Stomach smooth muscle (tissue), 2 donors: ENCODE measurements around the gene ARFRP1.
"Not testable (repeated sequence)": the region's sequence is repeated elsewhere in the genome, so short reads cannot be mapped to it uniquely, and the experiment has no call there.

Source experiments
- H3K27ac ChIP-seq: one replicate; pipeline ENCODE4 v1.7.0; 2013; ENCODE audit warnings: mild to moderate bottlenecking, low read length, inconsistent platforms
- H3K27me3 ChIP-seq, 2 donors: one replicate each; pipeline ENCODE4 v1.7.0; 2013; ENCODE audit warnings: low read length in 2 of 2; ENCODE audit not compliant: insufficient read depth in 2 of 2, control insufficient read depth in 1 of 2
- H3K36me3 ChIP-seq, 2 donors: one replicate each; pipeline ENCODE4 v1.7.0; 2013; ENCODE audit warnings: low read length in 2 of 2; ENCODE audit not compliant: control insufficient read depth in 2 of 2, insufficient read depth in 2 of 2
- H3K4me1 ChIP-seq: one replicate; pipeline ENCODE4 v1.7.0; 2013; ENCODE audit warnings: low read length; ENCODE audit not compliant: control insufficient read depth, insufficient read depth
- H3K4me3 ChIP-seq, 2 donors: one replicate each; pipeline ENCODE4 v1.7.0; 2013; ENCODE audit warnings: low read length in 2 of 2
- H3K9ac ChIP-seq, 2 donors: one replicate each; pipeline ENCODE4 v1.7.0; 2013; ENCODE audit warnings: low read length in 2 of 2, mild to moderate bottlenecking in 1 of 2
- H3K9me3 ChIP-seq, 2 donors: one replicate each; pipeline ENCODE4 v1.7.0; 2013; ENCODE audit warnings: low read length in 2 of 2; ENCODE audit not compliant: control insufficient read depth in 2 of 2
- donor health status: healthy.
- donor health status: Pancreatic carcinoma.

The ARFRP1 gene

DNA sequence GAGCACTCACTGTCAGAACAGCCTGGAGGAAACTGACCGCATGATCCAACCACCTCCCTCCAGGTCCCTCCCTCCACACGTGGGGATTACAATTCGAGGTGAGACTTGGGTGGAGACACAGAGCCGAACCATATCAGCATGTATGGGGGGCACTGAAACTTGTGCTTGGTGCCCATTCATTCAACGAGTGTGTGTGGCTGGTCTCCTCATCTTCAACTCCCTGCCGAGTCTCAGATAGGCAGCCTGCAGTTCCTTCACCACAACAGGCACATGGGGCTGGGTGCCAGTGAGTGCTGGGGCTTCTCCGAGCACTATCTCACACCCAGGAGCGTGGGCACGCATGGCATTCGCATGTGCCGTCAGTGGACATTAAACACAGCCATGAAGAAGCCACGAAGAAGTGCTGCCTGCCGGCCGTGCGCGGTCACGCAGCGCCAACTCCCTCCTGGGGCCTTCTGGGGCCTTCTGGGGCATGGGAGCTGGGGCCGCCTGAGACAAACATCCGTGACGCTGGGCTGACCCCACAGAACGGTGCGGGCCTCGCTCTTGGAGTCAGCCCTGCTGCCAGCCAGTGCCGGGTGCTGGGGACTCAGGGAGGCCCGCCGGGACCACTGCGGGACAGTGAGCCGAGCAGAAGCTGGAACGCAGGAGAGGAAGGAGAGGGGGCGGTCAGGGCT lies 50.4 kb downstream of the ARFRP1 start:
- Histone ChIP-seq H3K27ac (peak overlapping the region; percentile 86), H3K9ac (peak overlapping the region; percentile 92 to 93), H3K4me3 (peak overlapping the region; percentile 83 to 93), H3K4me1 (peaks cover 28% of the 10 kb centered on the region), H3K9me3 (no peaks in the 10 kb centered on the region), H3K27me3 (peaks cover 0 to 2% of the 10 kb centered on the region in 2 donors), H3K36me3 (peaks cover 7 to 9% of the 10 kb centered on the region in 2 donors)

- Histone ChIP-seq H3K9ac (no peak overlapping the region), H3K4me3 (no peak overlapping the region), H3K36me3 (peaks cover 3 to 6% of the 10 kb centered on the region in 2 donors), H3K9me3 (no peaks in the 10 kb centered on the region), H3K27me3 (peaks cover 0 to 9% of the 10 kb centered on the region in 2 donors), H3K4me1 (peaks cover 38% of the 10 kb centered on the region), H3K27ac (no peak overlapping the region)
These were observed 51.3 kb downstream of the ARFRP1 start for GRCh38 chr20:63656451-63656850.

DNA sequence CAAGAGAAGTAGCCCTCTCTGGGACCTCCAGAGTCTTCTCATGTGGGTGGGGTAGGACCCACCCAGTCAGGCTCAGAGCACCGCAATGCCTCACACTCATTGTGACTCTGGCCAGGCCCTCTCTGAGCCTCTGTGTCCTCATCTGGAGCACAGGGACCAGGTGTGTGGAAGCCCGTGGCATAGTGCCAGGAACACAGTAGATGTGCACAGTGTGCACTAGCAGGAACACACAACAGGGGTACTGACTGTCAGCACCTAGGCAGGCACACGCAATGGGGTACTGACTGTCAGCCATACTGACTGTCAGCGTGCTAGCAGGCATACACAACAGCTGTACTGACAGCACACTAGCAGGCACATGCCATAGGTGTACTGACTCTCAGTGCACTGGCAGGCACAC lies 52.5 kb downstream of the ARFRP1 start:
- H3K27ac ChIP-seq: no peak overlapping the region
- no peak overlapping the region for H3K4me3 ChIP-seq
- H3K4me1 ChIP-seq: peaks cover 38% of the 10 kb centered on the region
- H3K9ac ChIP-seq: no peak overlapping the region
- no peaks in the 10 kb centered on the region for H3K36me3 ChIP-seq
- peaks cover 0 to 9% of the 10 kb centered on the region in 2 donors for H3K27me3 ChIP-seq
- H3K9me3 ChIP-seq: no peaks in the 10 kb centered on the region

- Histone ChIP-seq H3K9ac (peak overlapping the region in 1 of 2 donors; percentile 29), H3K4me1 (peaks cover 33% of the 10 kb centered on the region), H3K27ac (no peak overlapping the region), H3K36me3 (no peaks in the 10 kb centered on the region), H3K9me3 (no peaks in the 10 kb centered on the region), H3K27me3 (peaks cover 0 to 9% of the 10 kb centered on the region in 2 donors), H3K4me3 (peak overlapping the region; percentile 46 to 73)
These were observed 53.7 kb downstream of the ARFRP1 start for GRCh38 chr20:63653974-63654668.

- Histone ChIP-seq H3K27ac (no peak within 1 kb of the TSS), H3K36me3 (no peaks in the 10 kb centered on the region), H3K9ac (peak within 1 kb of the TSS in 1 of 2 donors; percentile 29), H3K4me1 (peaks cover 31% of the 10 kb centered on the region), H3K4me3 (peak within 1 kb of the TSS; percentile 46 to 78), H3K27me3 (peaks cover 0 to 9% of the 10 kb centered on the region in 2 donors), H3K9me3 (no peaks in the 10 kb centered on the region)
These were observed 54.5 kb downstream of the ARFRP1 start, which contains the start of gene STMN3 for GRCh38 chr20:63653041-63653973. TSS of gene STMN3 (minus strand) at chr20:63653424. CDS start at chr20:63653345, 79 bp downstream.

GRCh38 chr20:63652192-63652980 lies 55.4 kb downstream of the ARFRP1 start:
- H3K9ac ChIP-seq: no peak overlapping the region
- no peak overlapping the region for H3K27ac ChIP-seq

DNA sequence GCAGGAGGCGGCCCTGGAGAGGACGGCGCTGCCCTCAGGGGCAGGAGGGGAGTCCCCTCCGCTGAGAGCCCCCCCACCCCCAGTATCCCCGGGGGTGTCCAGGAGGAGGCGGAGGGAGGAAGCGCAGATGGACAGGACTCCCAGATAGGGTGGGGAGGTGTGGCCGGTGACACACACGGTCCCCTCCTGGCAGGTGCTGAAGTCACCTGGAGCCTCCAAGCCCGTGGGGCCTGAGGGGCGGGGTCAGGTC lies 55.9 kb downstream of the ARFRP1 start:
- Histone ChIP-seq H3K4me3 (peak overlapping the region in 1 of 2 donors; percentile 78), H3K36me3 (no peaks in the 10 kb centered on the region), H3K27me3 (peaks cover 0 to 9% of the 10 kb centered on the region in 2 donors), H3K9me3 (no peaks in the 10 kb centered on the region), H3K4me1 (peaks cover 21% of the 10 kb centered on the region), H3K27ac (no peak overlapping the region), H3K9ac (no peak overlapping the region)

More at GRCh38 chr20:63652192-63652980, 55.4 kb downstream of the ARFRP1 start:
- H3K9me3 ChIP-seq: no peaks in the 10 kb centered on the region
- H3K4me1 ChIP-seq: peaks cover 26% of the 10 kb centered on the region
- H3K36me3 ChIP-seq: no peaks in the 10 kb centered on the region
- H3K4me3 ChIP-seq: peak overlapping the region in 1 of 2 donors; percentile 78
- peaks cover 0 to 9% of the 10 kb centered on the region in 2 donors for H3K27me3 ChIP-seq

GRCh38 chr20:63650486-63650885 lies 57.3 kb downstream of the ARFRP1 start:
- not testable (repeated sequence) for H3K36me3 ChIP-seq, H3K9me3 ChIP-seq, H3K9ac ChIP-seq, H3K27me3 ChIP-seq, H3K4me3 ChIP-seq, H3K27ac ChIP-seq
- peaks cover 21% of the 10 kb centered on the region for H3K4me1 ChIP-seq

DNA sequence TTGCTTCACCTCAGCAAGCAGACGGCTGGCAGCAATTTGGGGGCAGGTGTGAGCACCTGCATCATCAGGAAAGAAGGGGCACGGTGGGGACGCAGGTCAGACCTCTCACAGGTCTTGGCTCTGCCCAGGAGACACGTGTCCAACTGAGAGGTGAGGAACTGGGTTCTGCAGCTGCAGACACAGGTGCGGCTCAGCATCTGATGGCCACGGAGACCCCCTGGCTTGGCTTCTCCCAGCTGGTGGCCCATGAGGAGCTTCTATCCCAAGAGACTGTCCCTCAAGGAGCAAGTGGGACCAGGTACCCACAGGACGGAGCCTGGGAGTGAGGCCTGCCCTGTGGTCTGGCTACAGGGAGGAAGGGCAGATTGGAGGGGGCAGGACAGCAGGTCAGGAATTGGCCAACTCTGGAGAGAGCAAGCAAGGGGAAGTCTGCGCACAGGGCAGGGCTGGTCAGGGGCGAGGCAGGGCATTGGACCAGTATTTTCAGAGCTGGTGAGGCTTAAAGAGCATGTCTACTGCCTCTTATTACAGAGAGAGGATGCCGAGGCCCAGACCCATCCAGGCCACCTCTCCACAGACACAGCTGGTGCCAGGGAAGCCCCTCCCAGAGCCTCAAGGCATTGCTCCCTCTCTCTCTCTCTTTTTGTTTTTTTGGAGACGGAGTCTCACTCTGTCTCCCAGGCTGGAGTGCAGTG lies 58.7 kb downstream of the ARFRP1 start:
- Histone ChIP-seq H3K4me3 (no peak overlapping the region), H3K4me1 (peaks cover 16% of the 10 kb centered on the region), H3K27me3 (peaks cover 0 to 9% of the 10 kb centered on the region in 2 donors), H3K9ac (no peak overlapping the region), H3K36me3 (no peaks in the 10 kb centered on the region), H3K9me3 (no peaks in the 10 kb centered on the region), H3K27ac (no peak overlapping the region)
